Heart left ventricle (tissue), 16 donors: Measurements from ENCODE around the gene ZBTB40. TPM values are rescaled to one million over a fixed set of nuclear protein-coding genes. Genes with fewer than 3 reads are reported as not detected.

Source experiments
- ATAC-seq, 4 donors: fragments of 200-7000 bp; cut with Tn5 transposase; one replicate each; pipeline ENCODE4 v1.9.1; 2020 to 2022; ENCODE audit warnings: moderate library complexity in 4 of 4, mild to moderate bottlenecking in 3 of 4, moderate number of reproducible peaks in 1 of 4
- DNase-seq, 5 donors: peaks; one replicate each; pipeline ENCODE4 v3.0.0-alpha.2; 2020
- H3K27ac ChIP-seq, 12 donors: fragments of 200-600 bp; sonication (generic) in 4 of 12; one replicate each; pipeline versions ENCODE4 v1.5.0 to v1.8.0; 2016 to 2022; ENCODE audit warnings: mild to moderate bottlenecking in 2 of 12
- H3K27me3 ChIP-seq, 9 donors: fragments of 200-600 bp; sonication (generic) in 2 of 9; one replicate each; pipeline versions ENCODE4 v1.5.1 to v1.8.0; 2016 to 2022; ENCODE audit warnings: mild to moderate bottlenecking in 3 of 9
- H3K36me3 ChIP-seq, 9 donors: fragments of 200-600 bp; sonication (generic) in 2 of 9; one replicate each; pipeline versions ENCODE4 v1.5.0 to v1.8.0; 2018 to 2022; ENCODE audit warnings: mild to moderate bottlenecking in 2 of 9
- H3K4me1 ChIP-seq, 12 donors: fragments of 200-600 bp; sonication (generic) in 4 of 12; one replicate each; pipeline versions ENCODE4 v1.5.0 to v1.8.0; 2016 to 2022; ENCODE audit warnings: mild to moderate bottlenecking in 3 of 12
- H3K4me3 ChIP-seq, 12 donors: fragments of 200-600 bp; sonication (generic) in 4 of 12; one replicate each; pipeline versions ENCODE4 v1.5.0 to v1.8.0; 2017 to 2022; ENCODE audit warnings: mild to moderate bottlenecking in 9 of 12, moderate library complexity in 4 of 12
- H3K9me3 ChIP-seq, 12 donors: fragments of 200-600 bp; sonication (generic) in 4 of 12; one replicate each; pipeline versions ENCODE4 v1.5.0 to v1.8.0; 2016 to 2022; ENCODE audit warnings: mild to moderate bottlenecking in 1 of 12
- POLR2A ChIP-seq, 2 donors: fragments of 450-650 bp; IDR thresholded peaks; one replicate each; pipeline ENCODE4 v1.6.1; 2017; ENCODE audit warnings: antibody characterized with exemption in 2 of 2, mild to moderate bottlenecking in 2 of 2, moderate library complexity in 2 of 2
- WGBS, 4 donors: extraction: QIAGEN DNeasy Blood & Tissue Kit in 2 of 4; methylation state at CpG; one replicate each; pipeline versions ENCODE4 v1.1.5 to v1.1.7; 2013 to 2018; 5-methylcytosine and 5-hydroxymethylcytosine counted together
- intact Hi-C, 10 donors: fragments of 100-400 bp; cut with DNase I; formaldehyde crosslinking; loops; one replicate each; pipeline versions ENCODE4 v1.11.1 to v1.14.2; 2022
- polyA plus RNA-seq, 2 donors: library from polyadenylated mRNA; stranded (reverse); fragments of 200-250 nt; gene quantifications; one replicate each; pipeline ENCODE4 v1.2.3, GENCODE V29; 2013
- total RNA-seq, 9 donors: library from RNA; depleted of rRNA in 2 of 9; stranded (reverse); fragments of >200 nt in 2 of 9; fragmentation: NEBNext Ultra II Directional in 3 of 9; extraction: Animal tissue kit (Norgen Biotek cat#: 25700) in 3 of 9; gene quantifications; one replicate each; pipeline versions ENCODE4 v1.1.0 to v1.2.4, GENCODE V29; 2016 to 2023
- TF ChIP-seq, protein P1 (sequence below), 12 donors: fragments of 200-600 bp; sonication (generic) in 4 of 12; IDR thresholded peaks; one replicate each; pipeline versions ENCODE4 v1.5.0 to v1.8.0; 2018 to 2022; ENCODE audit warnings: antibody characterized with exemption in 12 of 12, mild to moderate bottlenecking in 5 of 12
- donor health status: ischemic (EF 13 %, LVEDD 7.1; RV severe dilation, severe dysfunction).
- donor health status: healthy with polysubstance abuse.
- donor health status: DM: no; HTN: yes; CAD: no.
- donor health status: DM: no; HTN: no; CAD: no.
- donor health status: ischemic (EF 25% LVEDD 6.9; RV normal size, moderate dysfunction).
- donor health status: ischemic (EF 25% LVEDD 5.7; RV mildly dilated, moderate dysfunction).
- donor health status: healthy.
- donor health status: DM: yes; HTN: yes; CAD: no.
- donor health status: ischemic (EF 35%, LVEDD 5.7; RV mildly dilated, moderate dysfunction).
- donor health status: nonischemic (EF 11% LVEDD 7.7; RV severe dilation, severe dysfunction).
- donor health status: DM: yes; HTN: yes; CAD: no.
- donor health status: PGD.
- donor health status: ischemic (EF 29% LVEDD 5.4; RV normal size, mild dysfunction).
- donor health status: nonischemic (EF 23%, LVEDD 6.1; RV moderate dilation, normal function).

ZBTB40 gene
- total and polyA plus RNA-seq, 11 donors: 4.6 to 17.7 (median 15.1) TPM

DNA sequence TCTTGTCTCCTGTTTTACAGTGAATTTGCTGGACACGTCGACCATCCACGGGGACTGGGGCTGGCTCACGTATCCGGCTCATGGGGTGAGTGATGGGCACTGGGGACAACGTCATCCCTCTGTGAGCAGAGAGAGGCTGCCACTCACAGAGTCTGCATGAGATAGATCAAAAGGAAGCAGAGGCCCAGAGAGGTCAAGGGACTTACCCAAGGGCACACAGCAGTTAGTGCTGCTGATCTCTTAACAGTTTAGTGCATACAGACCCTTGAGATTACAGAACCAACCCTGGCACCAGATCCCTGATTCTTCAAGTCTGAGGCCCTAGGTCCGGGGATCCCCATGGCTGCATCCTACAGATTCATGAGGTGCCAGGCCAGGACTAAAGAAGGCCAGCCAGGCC lies 117.6 kb downstream of the ZBTB40 start:
- intact Hi-C loops: no loop called here

DNA sequence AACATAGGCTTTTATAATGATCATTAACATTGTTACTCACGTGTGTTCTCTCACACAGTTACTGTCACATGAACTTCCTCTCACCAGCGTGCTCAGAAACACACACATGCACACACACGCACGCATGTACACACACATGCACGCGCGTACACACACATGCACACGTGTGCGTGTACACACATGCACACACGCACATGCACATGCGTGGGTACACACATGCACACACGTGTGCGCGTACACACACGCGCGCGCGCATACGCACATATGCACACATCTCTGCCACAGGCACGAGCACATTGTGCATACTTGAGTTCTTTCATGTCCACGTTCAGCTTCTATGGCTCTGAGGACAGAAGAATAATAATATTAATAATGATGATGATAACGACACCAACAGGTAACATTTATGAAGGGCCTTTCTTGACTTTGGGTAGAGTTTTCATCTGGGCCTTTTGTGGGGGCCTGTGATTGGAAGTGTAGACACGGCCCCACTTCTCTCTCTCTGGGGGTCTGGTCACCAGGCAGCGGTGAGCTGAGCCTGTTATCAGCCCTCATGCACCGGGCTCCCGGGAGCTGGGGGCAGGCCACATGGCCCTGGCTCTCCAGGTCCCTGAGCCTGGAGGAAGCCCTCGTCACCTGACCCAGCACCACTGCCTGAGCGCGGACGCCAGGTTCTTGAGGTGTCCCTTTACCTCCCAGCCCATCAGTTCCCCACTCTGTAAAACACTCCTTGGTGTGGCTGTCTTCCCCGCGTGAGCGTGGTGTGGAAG lies 118.7 kb downstream of the ZBTB40 start:
- Histone ChIP-seq H3K27ac (no peak overlapping the region), H3K36me3 (no peaks in the 10 kb centered on the region), H3K4me1 (no peaks in the 10 kb centered on the region), H3K4me3 (no peak overlapping the region), H3K27me3 (peaks cover 0 to 55% (median 6%) of the 10 kb centered on the region in 9 donors), H3K9me3 (no peaks in the 10 kb centered on the region)
- DNase-seq (no peak), ATAC-seq (no peak)
- intact Hi-C loops: no loop called here
- 78 to 83% (median 80%) methylated on average over 32 to 34 of the region's 34 CpGs for WGBS, 4 donors
- TF ChIP-seq POLR2A (IDR thresholded peaks at IDR 0.05): no peak
- TF ChIP-seq, protein P1, sequence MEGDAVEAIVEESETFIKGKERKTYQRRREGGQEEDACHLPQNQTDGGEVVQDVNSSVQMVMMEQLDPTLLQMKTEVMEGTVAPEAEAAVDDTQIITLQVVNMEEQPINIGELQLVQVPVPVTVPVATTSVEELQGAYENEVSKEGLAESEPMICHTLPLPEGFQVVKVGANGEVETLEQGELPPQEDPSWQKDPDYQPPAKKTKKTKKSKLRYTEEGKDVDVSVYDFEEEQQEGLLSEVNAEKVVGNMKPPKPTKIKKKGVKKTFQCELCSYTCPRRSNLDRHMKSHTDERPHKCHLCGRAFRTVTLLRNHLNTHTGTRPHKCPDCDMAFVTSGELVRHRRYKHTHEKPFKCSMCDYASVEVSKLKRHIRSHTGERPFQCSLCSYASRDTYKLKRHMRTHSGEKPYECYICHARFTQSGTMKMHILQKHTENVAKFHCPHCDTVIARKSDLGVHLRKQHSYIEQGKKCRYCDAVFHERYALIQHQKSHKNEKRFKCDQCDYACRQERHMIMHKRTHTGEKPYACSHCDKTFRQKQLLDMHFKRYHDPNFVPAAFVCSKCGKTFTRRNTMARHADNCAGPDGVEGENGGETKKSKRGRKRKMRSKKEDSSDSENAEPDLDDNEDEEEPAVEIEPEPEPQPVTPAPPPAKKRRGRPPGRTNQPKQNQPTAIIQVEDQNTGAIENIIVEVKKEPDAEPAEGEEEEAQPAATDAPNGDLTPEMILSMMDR (IDR thresholded peaks at IDR 0.05): no peak

More for the DNA sequence above, 117.6 kb downstream of the ZBTB40 start:
- no peaks in the 10 kb centered on the region for H3K4me1 ChIP-seq
- WGBS, 4 donors: 76 to 85% (median 78%) methylated on average over 7 of the region's 7 CpGs
- H3K9me3 ChIP-seq: no peaks in the 10 kb centered on the region
- no peak overlapping the region for H3K27ac ChIP-seq
- DNase-seq: no peak
- no peak overlapping the region for H3K4me3 ChIP-seq
- no peak for ATAC-seq
- H3K27me3 ChIP-seq: peaks cover 0 to 66% (median 8%) of the 10 kb centered on the region in 9 donors
- no peak for TF ChIP-seq POLR2A (IDR thresholded peaks at IDR 0.05)
- no peaks in the 10 kb centered on the region for H3K36me3 ChIP-seq

DNA sequence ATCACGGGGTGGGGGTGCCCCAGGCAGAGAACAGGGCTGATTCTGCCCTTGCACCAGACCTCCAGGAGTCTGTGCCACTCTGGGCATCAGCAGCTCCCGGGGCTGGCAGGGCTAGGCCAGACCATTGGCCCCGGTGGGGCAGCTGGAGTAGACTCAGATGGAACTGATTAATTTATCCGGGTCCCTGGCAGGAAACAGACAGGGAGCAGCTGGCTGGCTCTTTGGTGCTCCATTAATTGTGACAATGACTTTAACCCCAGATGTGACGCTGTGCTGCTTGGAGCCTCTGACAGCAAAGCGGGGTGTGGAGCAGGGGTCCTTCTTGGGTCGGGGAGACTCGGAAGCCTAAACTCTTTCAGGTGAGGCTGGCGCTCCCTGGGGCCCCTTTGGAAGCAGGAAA lies 121.2 kb downstream of the ZBTB40 start:
- intact Hi-C loops: no loop called here
- no peak for ATAC-seq
- no peaks in the 10 kb centered on the region for H3K9me3 ChIP-seq
- no peak for DNase-seq
- H3K27me3 ChIP-seq: peaks cover 0 to 33% (median 0%) of the 10 kb centered on the region in 9 donors
- H3K27ac ChIP-seq: no peak overlapping the region
- no peaks in the 10 kb centered on the region for H3K36me3 ChIP-seq
- 54 to 57% (median 54%) methylated on average over 9 of the region's 9 CpGs for WGBS, 4 donors
- H3K4me1 ChIP-seq: no peaks in the 10 kb centered on the region
- TF ChIP-seq, protein P1 (IDR thresholded peaks at IDR 0.05): no peak
- TF ChIP-seq POLR2A (IDR thresholded peaks at IDR 0.05): no peak
- no peak overlapping the region for H3K4me3 ChIP-seq

DNA sequence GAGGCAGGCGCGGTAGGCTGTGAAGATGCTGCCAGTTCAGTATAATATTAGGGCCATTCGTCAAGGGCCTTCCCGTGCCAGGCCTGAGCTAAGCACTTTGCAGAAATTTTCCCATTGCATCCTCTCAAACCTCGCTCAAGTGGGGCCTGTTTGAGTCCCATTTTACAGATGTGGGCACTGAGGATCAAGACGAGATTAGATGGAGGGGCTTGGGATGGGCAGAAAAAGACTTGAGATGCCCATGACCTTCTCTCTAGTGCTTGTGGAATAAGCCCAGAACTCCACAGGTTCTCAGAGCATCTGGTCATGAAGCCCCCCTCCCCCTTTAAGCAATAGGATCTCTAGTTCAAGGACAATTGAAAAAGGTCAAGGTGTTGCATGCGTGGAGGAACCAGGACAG lies 121.6 kb downstream of the ZBTB40 start:
- no peak for DNase-seq
- intact Hi-C loops: no loop called here
- H3K4me3 ChIP-seq: no peak overlapping the region
- no peak overlapping the region for H3K27ac ChIP-seq
- TF ChIP-seq, protein P1 (IDR thresholded peaks at IDR 0.05): no peak
- TF ChIP-seq POLR2A (IDR thresholded peaks at IDR 0.05): no peak
- no peaks in the 10 kb centered on the region for H3K36me3 ChIP-seq
- no peaks in the 10 kb centered on the region for H3K4me1 ChIP-seq
- no peaks in the 10 kb centered on the region for H3K9me3 ChIP-seq
- 57 to 73% (median 71%) methylated on average over 7 of the region's 7 CpGs for WGBS, 4 donors
- H3K27me3 ChIP-seq: peaks cover 0 to 31% (median 0%) of the 10 kb centered on the region in 9 donors
- no peak for ATAC-seq
